Thymus (tissue), 14 donors: ENCODE results near the gene PNLIP. TPM values are rescaled to one million over a fixed set of nuclear protein-coding genes. Genes with fewer than 3 reads are reported as not detected.
A peak's percentile ranks its signal among the peaks of the same experiment; 100 is the strongest.

Source experiments
- DNase-seq, 9 donors: peaks; one replicate each; pipeline ENCODE4 v3.0.0-alpha.2; 2013; ENCODE audit warnings: low spot score in 9 of 9, low read depth in 6 of 9, missing footprints in 1 of 9
- H3K27ac ChIP-seq, 2 donors: one replicate each; pipeline ENCODE4 v1.5.1; 2013; ENCODE audit warnings: control low read depth in 1 of 2, low read depth in 1 of 2, low read length in 1 of 2, mild to moderate bottlenecking in 1 of 2, moderate library complexity in 1 of 2
- H3K27me3 ChIP-seq, 2 donors: one replicate each; pipeline ENCODE4 v1.5.1; 2013; ENCODE audit warnings: low read length in 1 of 2; ENCODE audit not compliant: control insufficient read depth in 2 of 2, insufficient read depth in 1 of 2
- H3K36me3 ChIP-seq, 2 donors: one replicate each; pipeline ENCODE4 v1.5.1; 2013; ENCODE audit warnings: low read length in 1 of 2, mild to moderate bottlenecking in 1 of 2, moderate library complexity in 1 of 2; ENCODE audit not compliant: control insufficient read depth in 2 of 2, insufficient read depth in 2 of 2
- H3K4me1 ChIP-seq, 2 donors: one replicate each; pipeline ENCODE4 v1.5.1; 2013; ENCODE audit warnings: low read length in 2 of 2; ENCODE audit not compliant: control insufficient read depth in 2 of 2, insufficient read depth in 2 of 2
- H3K4me3 ChIP-seq, 2 donors: one replicate each; pipeline ENCODE4 v1.5.1; 2013; ENCODE audit warnings: low read length in 2 of 2, control low read depth in 1 of 2, mild to moderate bottlenecking in 1 of 2
- H3K9me3 ChIP-seq, 2 donors: one replicate each; pipeline ENCODE4 v1.5.1; 2013; ENCODE audit warnings: low read length in 1 of 2, mild to moderate bottlenecking in 1 of 2; ENCODE audit not compliant: control insufficient read depth in 2 of 2, insufficient read depth in 1 of 2
- WGBS: extraction: QIAGEN DNeasy Blood & Tissue Kit; methylation state at CpG from one replicate; pipeline ENCODE4 v1.1.7; 2013; 5-methylcytosine and 5-hydroxymethylcytosine counted together
- long read RNA-seq, 10 donors: transcript quantifications; one replicate each; lab custom pipeline, GENCODE V29; 2026
- polyA plus RNA-seq: library from polyadenylated mRNA; stranded (reverse); fragments of 200-250 nt; gene quantifications from one replicate; pipeline ENCODE4 v1.2.3, GENCODE V29; 2013
- total RNA-seq: library from RNA; stranded (reverse); fragments of 120-200 nt; gene quantifications from one replicate; pipeline ENCODE4 v1.2.4, GENCODE V29; 2013
- donor health status: healthy.

Gene PNLIP
- total RNA-seq, result 0.09 TPM
- 0.18 TPM for polyA plus RNA-seq
- long read RNA-seq, donor 1, result 0 reads
- long read RNA-seq, donor 2, result 0 reads
- long read RNA-seq, donor 3, result 0 reads
- long read RNA-seq, donor 4, result 0 reads
- long read RNA-seq, donor 5, result 0 reads
- long read RNA-seq, donor 6, result 0 reads
- long read RNA-seq, donor 7, result 0 reads
- long read RNA-seq, donor 8, result 0 reads
- long read RNA-seq, donor 9, result 0 reads
- long read RNA-seq, donor 10, result 0 reads

DNA sequence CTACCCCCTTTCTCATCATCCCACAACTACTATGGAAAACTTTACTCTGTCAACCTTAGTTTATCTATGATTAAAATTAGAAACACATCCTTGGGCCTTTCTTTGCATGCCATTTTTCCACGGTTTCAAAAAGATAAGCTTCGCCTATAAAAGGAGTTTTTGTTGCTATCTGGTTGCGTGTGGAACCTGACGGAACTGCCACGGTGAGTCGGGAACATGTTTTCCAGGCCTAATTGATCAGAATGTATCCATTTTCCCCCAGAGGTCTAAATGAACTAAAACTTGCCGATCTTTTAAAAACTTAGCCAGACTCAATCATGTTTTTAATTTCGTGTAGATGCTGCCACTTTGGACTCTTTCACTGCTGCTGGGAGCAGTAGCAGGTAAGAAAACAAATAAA, at the start of gene PNLIP:
TSS of gene PNLIP (plus strand) at position 176 of the 400 bp plus-strand sequence. CDS start at position 338, 162 bp downstream.
- Histone ChIP-seq H3K27me3 (no peaks in the 10 kb centered on the region), H3K36me3 (no peaks in the 10 kb centered on the region), H3K27ac (no peak within 1 kb of the TSS), H3K4me1 (no peaks in the 10 kb centered on the region), H3K9me3 (no peaks in the 10 kb centered on the region), H3K4me3 (no peak within 1 kb of the TSS)
- WGBS, result 91% methylated on average over 8 of the region's 8 CpGs
- DNase-seq, result no peak

DNA sequence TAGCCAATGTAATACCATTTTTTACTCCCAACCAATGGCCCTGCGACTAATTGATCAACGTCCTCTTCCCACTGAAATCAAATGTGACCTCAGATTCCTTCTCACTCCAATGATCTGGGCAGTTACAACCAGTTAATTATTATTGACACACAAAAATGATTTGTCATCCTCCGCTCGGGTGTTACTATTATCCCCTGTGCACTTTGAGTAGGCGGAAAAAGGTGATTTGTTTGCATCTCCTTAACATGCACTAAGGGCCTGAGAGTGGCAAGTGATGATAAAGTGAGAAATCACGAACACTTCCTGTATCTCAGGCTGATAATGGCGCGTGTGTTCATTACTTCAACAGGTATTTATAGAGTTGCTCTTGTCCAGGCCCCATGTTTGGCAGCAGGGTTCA, 40.9 kb upstream of the PNLIP start:
- WGBS, result 80% methylated on average over 8 of the region's 8 CpGs

DNA sequence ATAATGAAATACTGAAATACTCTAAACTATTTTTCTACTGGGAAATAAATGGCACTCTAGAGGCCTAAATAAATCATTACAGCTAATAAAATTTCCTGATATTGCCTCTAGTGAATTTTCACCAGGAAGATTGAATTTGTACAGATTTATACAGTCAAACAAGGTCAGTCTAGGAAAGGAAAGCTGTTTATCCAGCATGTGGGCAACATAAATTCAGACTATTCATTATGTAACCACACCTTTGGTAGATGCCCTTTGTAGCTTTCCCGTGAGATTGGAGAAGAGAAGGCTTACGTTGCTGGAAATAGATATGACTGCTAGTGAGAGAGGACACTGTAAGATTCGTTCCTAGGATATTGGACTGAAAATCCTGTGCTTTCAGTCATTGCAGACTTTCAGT, 35.2 kb upstream of the PNLIP start:
- Histone ChIP-seq H3K4me1 (no peaks in the 10 kb centered on the region), H3K9me3 (no peaks in the 10 kb centered on the region), H3K27ac (no peak overlapping the region), H3K4me3 (no peak overlapping the region), H3K36me3 (no peaks in the 10 kb centered on the region), H3K27me3 (no peaks in the 10 kb centered on the region)
- no peak for DNase-seq
- 91% methylated on average over 3 of the region's 3 CpGs for WGBS

More for the DNA sequence above, 40.9 kb upstream of the PNLIP start:
- H3K36me3 ChIP-seq, result no peaks in the 10 kb centered on the region
- H3K27ac ChIP-seq, result no peak overlapping the region
- no peaks in the 10 kb centered on the region for H3K27me3 ChIP-seq
- H3K4me1 ChIP-seq, result no peaks in the 10 kb centered on the region
- no peak for DNase-seq
- H3K9me3 ChIP-seq, result no peaks in the 10 kb centered on the region
- H3K4me3 ChIP-seq, result no peak overlapping the region

DNA sequence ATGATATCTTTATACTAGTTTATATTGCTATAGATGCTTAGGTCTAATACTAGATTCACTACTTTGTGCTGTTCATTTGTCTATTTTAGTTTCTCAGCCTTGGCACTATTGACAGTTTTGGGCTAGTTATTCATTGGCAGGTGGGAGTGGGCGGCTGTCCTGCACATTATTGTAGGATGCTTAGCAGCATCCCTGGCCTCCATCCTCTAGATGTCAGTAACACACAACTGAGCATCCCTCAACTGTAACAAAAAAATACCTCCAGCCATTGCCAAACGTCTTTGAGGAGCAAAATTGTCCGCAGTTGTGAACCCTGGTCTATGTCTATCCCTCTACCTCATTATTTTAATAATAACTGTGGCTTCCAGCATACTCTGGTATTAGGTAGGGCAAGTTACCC, 34.4 kb upstream of the PNLIP start:
- Histone ChIP-seq H3K27ac (no peak overlapping the region), H3K36me3 (no peaks in the 10 kb centered on the region), H3K4me3 (no peak overlapping the region), H3K4me1 (no peaks in the 10 kb centered on the region), H3K9me3 (no peaks in the 10 kb centered on the region), H3K27me3 (no peaks in the 10 kb centered on the region)
- WGBS, result 70% methylated on average over 3 of the region's 3 CpGs
- DNase-seq, result no peak

DNA sequence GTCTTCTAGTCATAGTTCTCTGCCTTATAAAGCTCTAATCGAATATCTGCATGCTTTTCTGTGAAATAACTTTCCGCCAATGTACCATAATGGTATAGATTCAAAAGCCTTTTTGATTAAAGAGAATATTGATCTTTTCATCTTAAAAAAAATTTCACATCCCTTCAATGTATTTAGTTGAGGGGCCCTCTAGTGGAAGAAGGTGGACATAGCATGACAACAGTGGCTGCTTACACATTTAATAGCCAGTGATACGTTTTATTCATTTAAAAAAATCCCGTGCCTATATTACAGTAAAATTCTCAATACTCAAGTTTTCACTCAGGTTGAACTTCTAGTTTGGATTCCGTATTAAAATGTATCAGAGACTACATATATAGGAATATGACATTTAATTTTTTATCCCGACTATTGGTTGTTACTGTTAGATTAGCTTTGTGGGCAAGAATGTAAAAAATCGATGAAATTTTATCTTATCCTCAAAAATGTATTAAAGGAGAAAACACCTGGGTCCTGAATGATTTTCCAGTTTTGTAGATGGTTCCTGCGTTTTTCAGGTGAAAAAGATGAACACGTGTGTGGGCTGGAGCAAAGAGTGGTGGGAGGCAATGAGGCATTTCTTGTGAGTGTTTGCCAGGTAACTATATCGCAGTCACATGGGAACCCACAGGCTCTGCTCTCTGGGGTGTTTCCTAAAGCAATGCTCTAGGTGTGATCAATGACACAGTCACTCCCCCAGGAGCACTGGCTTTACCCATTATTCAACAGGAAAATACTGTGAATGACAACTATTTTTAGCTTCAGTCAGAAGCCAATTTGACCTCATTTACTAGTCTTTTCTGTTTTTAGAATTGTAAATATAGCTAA, 24.1 kb upstream of the PNLIP start:
- Histone ChIP-seq H3K4me3 (no peak overlapping the region), H3K36me3 (no peaks in the 10 kb centered on the region), H3K9me3 (no peaks in the 10 kb centered on the region), H3K4me1 (no peaks in the 10 kb centered on the region), H3K27ac (no peak overlapping the region), H3K27me3 (no peaks in the 10 kb centered on the region)
- DNase-seq, result peak in 5 of 9 donors; percentile 2 to 29 (median 4)
- WGBS, result 42% methylated on average over 10 of the region's 10 CpGs

DNA sequence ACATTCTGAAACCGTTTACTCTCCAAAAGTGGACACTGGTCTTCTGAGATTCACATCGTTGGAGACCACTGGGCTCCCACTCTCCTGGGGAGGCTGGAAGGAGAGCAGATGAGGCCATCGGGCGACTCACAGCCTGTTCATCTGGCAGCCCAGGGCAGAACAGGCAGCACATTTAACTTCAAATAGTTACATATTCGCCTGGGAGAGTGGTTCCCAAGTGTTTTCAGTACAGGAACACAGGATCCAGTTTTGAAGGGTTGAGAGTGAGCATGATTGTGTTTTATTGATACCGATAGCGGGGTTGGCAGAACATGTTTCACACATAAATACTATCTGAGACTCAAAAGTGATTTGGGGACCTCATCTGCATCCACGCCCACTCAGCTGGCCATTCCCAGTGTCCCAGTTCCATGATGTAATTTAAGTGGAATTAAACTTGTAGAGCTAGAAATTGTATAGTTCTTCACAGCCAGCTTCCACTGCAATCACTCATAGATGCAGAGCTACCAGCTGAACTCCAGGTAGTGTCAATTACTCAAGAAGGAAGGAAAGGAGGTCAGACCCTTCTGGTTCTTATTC, 22.8 kb upstream of the PNLIP start:
- H3K9me3 ChIP-seq, result no peaks in the 10 kb centered on the region
- H3K36me3 ChIP-seq, result no peaks in the 10 kb centered on the region
- H3K4me3 ChIP-seq, result no peak overlapping the region
- DNase-seq, result no peak
- no peak overlapping the region for H3K27ac ChIP-seq
- no peaks in the 10 kb centered on the region for H3K27me3 ChIP-seq
- WGBS, result 94% methylated on average over 8 of the region's 8 CpGs
- H3K4me1 ChIP-seq, result no peaks in the 10 kb centered on the region

DNA sequence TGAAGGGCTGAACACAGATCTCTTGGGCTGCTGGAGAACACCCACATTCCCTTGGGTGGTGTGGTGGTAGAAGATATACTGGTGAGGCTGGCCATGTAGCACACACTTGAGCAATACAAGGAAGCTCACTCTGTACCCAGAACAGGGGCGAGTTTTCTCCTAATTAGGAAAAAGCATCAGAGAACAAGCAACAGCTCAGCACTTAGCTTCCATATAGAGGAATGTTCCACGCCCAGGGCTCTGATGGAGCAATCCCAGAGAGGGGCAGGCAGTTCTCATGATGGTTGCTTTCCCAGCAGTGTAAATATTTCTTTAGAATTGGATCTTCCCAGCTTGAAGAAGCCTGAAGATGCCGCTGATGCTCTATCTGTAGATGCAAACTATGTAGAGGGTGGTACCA, 21.0 kb upstream of the PNLIP start:
- no peak for DNase-seq
- Histone ChIP-seq H3K9me3 (no peaks in the 10 kb centered on the region), H3K4me1 (no peaks in the 10 kb centered on the region), H3K36me3 (no peaks in the 10 kb centered on the region), H3K27ac (no peak overlapping the region), H3K27me3 (no peaks in the 10 kb centered on the region), H3K4me3 (no peak overlapping the region)
- 91% methylated on average over 3 of the region's 3 CpGs for WGBS

DNA sequence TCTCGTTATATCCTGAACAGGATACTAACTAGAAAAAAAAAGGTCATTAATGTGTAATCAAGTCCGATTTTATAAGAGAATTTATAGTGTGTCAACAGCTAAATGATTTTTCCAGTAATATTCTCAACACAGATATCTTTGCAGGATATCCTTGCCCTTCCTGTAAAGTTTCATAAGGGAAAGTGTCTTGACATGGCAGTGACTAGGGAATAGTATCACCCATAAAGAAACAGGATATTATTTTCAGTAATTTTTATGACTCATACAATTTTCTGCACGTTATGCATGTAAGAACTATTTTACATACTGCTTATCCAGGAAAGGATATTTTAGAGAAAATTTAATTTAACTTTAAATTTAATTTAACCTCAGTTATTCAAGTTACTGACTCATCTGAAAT, 19.5 kb upstream of the PNLIP start:
- Histone ChIP-seq H3K27ac (no peak overlapping the region), H3K9me3 (no peaks in the 10 kb centered on the region), H3K4me1 (no peaks in the 10 kb centered on the region), H3K27me3 (no peaks in the 10 kb centered on the region), H3K36me3 (no peaks in the 10 kb centered on the region), H3K4me3 (no peak overlapping the region)
- 82% methylated on average over 3 of the region's 3 CpGs for WGBS
- DNase-seq, result no peak

DNA sequence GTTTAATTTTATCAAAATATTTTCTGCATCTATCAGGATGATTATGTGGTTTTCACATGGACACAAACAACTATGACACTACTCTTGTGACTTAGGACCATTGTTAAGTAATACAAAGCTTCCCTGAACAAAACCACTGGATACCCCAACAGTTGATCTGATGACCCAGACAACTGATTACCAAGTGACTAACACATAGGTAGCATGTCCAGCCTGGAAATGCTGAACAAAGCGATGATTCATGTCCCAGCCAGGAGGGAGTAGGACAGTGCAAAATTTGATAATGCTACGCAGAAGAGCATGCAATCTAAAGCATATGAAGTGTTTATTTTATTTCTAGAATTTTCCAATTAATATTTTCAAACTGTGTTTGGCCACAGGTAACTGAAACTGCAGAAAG, 8.9 kb upstream of the PNLIP start:
- no peaks in the 10 kb centered on the region for H3K9me3 ChIP-seq
- no peaks in the 10 kb centered on the region for H3K36me3 ChIP-seq
- no peak overlapping the region for H3K4me3 ChIP-seq
- no peaks in the 10 kb centered on the region for H3K27me3 ChIP-seq
- no peak overlapping the region for H3K27ac ChIP-seq
- no peaks in the 10 kb centered on the region for H3K4me1 ChIP-seq
- 93% methylated on average over 2 of the region's 2 CpGs for WGBS
- no peak for DNase-seq
